IMR-90 (cell line): ENCODE measurements around the gene KCTD5. TPM values are rescaled to one million over a fixed set of nuclear protein-coding genes. Genes with fewer than 3 reads are reported as not detected.
"Not testable (repeated sequence)": the region's sequence is repeated elsewhere in the genome, so short reads cannot be mapped to it uniquely, and the experiment has no call there.

Experiments
- ATAC-seq: fragments of 200-7000 bp; cut with Tn5 transposase; 2 replicates; pipeline ENCODE4 v1.9.1; 2020; ENCODE audit warnings: low read depth, mild to moderate bottlenecking, moderate library complexity
- BruUV-seq: library from RNA; stranded (reverse); fragments of 400-500 nt; replicated peaks from 2 replicates; lab custom pipeline; 2021; lab: Mats Ljungman, UMichigan
- CTCF ChIA-PET: fragments of 300-600 bp; formaldehyde crosslinking; extraction: SDS; loops from one replicate; lab custom pipeline; 2021; ENCODE audit warnings: antibody characterized with exemption; lab: Yijun Ruan, JAX
- POLR2A ChIA-PET: fragments of 300-600 bp; sonication (Branson Sonifier 250); formaldehyde crosslinking; loops from one replicate; lab custom pipeline; 2022; ENCODE audit warnings: antibody characterized with exemption; ENCODE audit not compliant: unreplicated experiment; lab: Charles Lee
- DNase-seq: peaks from one replicate; pipeline ENCODE4 v3.0.0; 2013
- H2AFZ ChIP-seq: replicated peaks from 2 replicates; pipeline ENCODE3; 2013; ENCODE audit warnings: low read length, mild to moderate bottlenecking; ENCODE audit not compliant: poor library complexity
- H2AK5ac ChIP-seq: 2 replicates; pipeline ENCODE4 v1.6.1; 2013; ENCODE audit warnings: low read depth, low read length, inconsistent platforms
- H2AK9ac ChIP-seq: replicated peaks from 2 replicates; pipeline ENCODE3; 2013; ENCODE audit warnings: mild to moderate bottlenecking, low read depth, low read length, moderate library complexity; ENCODE audit not compliant: poor library complexity
- H2BK120ac ChIP-seq: 2 replicates; pipeline ENCODE4 v1.6.1; 2013; ENCODE audit warnings: low read depth, low read length, inconsistent platforms
- H2BK15ac ChIP-seq: 3 replicates; pipeline ENCODE4 v1.6.1; 2013; ENCODE audit warnings: low read depth, low read length, inconsistent platforms
- H2BK20ac ChIP-seq: 2 replicates; pipeline ENCODE4 v1.6.1; 2013; ENCODE audit warnings: low read depth, mild to moderate bottlenecking, inconsistent platforms, low read length, moderate library complexity
- H2BK5ac ChIP-seq: 2 replicates; pipeline ENCODE4 v1.6.1; 2013; ENCODE audit warnings: mild to moderate bottlenecking, low read depth, low read length, inconsistent platforms; ENCODE audit not compliant: poor library complexity, severe bottlenecking
- H3K14ac ChIP-seq: replicated peaks from 2 replicates; pipeline ENCODE4 v1.6.1; 2013; ENCODE audit warnings: low read depth, low read length, inconsistent platforms
- H3K18ac ChIP-seq: 2 replicates; pipeline ENCODE4 v1.6.1; 2013; ENCODE audit warnings: low read depth, low read length, control low read depth
- H3K23ac ChIP-seq: 2 replicates; pipeline ENCODE4 v1.6.1; 2013; ENCODE audit warnings: low read depth, low read length, inconsistent platforms
- H3K27ac ChIP-seq: 2 replicates; pipeline ENCODE4 v1.5.1; 2013; ENCODE audit warnings: mild to moderate bottlenecking, control low read depth, low read length; ENCODE audit not compliant: insufficient read depth
- H3K27me3 ChIP-seq: 2 replicates; pipeline ENCODE4 v1.6.1; 2013; ENCODE audit warnings: low read length; ENCODE audit not compliant: control insufficient read depth, insufficient read depth
- H3K36me3 ChIP-seq: 2 replicates; pipeline ENCODE4 v1.6.1; 2013; ENCODE audit warnings: low read length, mixed read lengths; ENCODE audit not compliant: control insufficient read depth, insufficient read depth
- H3K4ac ChIP-seq: 2 replicates; pipeline ENCODE4 v1.6.1; 2013; ENCODE audit warnings: low read depth, low read length, inconsistent platforms
- H3K4me1 ChIP-seq: 2 replicates; pipeline ENCODE4 v1.6.1; 2013; ENCODE audit warnings: low read length, mixed read lengths; ENCODE audit not compliant: control insufficient read depth, insufficient read depth
- H3K4me2 ChIP-seq: 2 replicates; pipeline ENCODE4 v1.6.1; 2013; ENCODE audit warnings: low read depth, mild to moderate bottlenecking, control low read depth, low read length, moderate library complexity
- H3K4me3 ChIP-seq: 2 replicates; pipeline ENCODE4 v1.5.1; 2013; ENCODE audit warnings: low read depth, mild to moderate bottlenecking, control low read depth, low read length, moderate library complexity; ENCODE audit not compliant: insufficient read depth
- H3K56ac ChIP-seq: 2 replicates; pipeline ENCODE4 v1.6.1; 2013; ENCODE audit warnings: low read length, inconsistent platforms; ENCODE audit not compliant: insufficient read depth; ENCODE audit errors: extremely low read depth
- H3K79me1 ChIP-seq, 2 experiments: 2 replicates each; pipeline ENCODE4 v1.6.1; 2013; ENCODE audit warnings: low read length in 2 of 2, inconsistent platforms in 1 of 2, low read depth in 1 of 2
- H3K9ac ChIP-seq: 2 replicates; pipeline ENCODE4 v1.6.1; 2013; ENCODE audit warnings: low read depth, low read length, control low read depth
- H3K9me1 ChIP-seq: 2 replicates; pipeline ENCODE4 v1.6.1; 2013; ENCODE audit warnings: low read length, inconsistent platforms; ENCODE audit not compliant: insufficient read depth
- H3K9me3 ChIP-seq: 2 replicates; pipeline ENCODE4 v1.6.1; 2013; ENCODE audit warnings: low read length; ENCODE audit not compliant: control insufficient read depth, insufficient read depth
- H4K20me1 ChIP-seq: 2 replicates; pipeline ENCODE4 v1.6.1; 2013; ENCODE audit warnings: low read length, inconsistent platforms; ENCODE audit not compliant: insufficient read depth
- H4K5ac ChIP-seq: 2 replicates; pipeline ENCODE4 v1.6.1; 2013; ENCODE audit warnings: mild to moderate bottlenecking, low read depth, low read length, control low read depth
- H4K8ac ChIP-seq, 2 experiments: 2 replicates each; pipeline ENCODE4 v1.6.1; 2013; ENCODE audit warnings: low read depth in 2 of 2, low read length in 2 of 2, control low read depth in 1 of 2, inconsistent platforms in 1 of 2
- H4K91ac ChIP-seq: 2 replicates; pipeline ENCODE4 v1.6.1; 2013; ENCODE audit warnings: low read depth, low read length, inconsistent platforms; ENCODE audit not compliant: insufficient read depth
- WGBS, 2 experiments: methylation state at CpG; one replicate each; pipeline versions ENCODE4 v1.1.5 to v1.1.7; 2013; ENCODE audit warnings: missing lambda C conversion rate in 2 of 2; ENCODE audit not compliant: insufficient read length in 1 of 2; ENCODE audit errors: extremely low coverage in 2 of 2; 5-methylcytosine and 5-hydroxymethylcytosine counted together
- dilution Hi-C: fragments of 300-500 bp; cut with HindIII; formaldehyde crosslinking; loops from one replicate; pipeline ENCODE4 v1.14.3; 2018; ENCODE audit warnings: low sequenced_read_pairs; ENCODE audit not compliant: unreplicated experiment
- in situ Hi-C: fragments of 300-500 bp; cut with MboI; formaldehyde crosslinking; loops from 3 replicates; pipeline ENCODE4 v1.14.3; 2019; ENCODE audit warnings: low sequenced_read_pairs, inconsistent platforms, mixed read lengths
- intact Hi-C: fragments of 100-400 bp; cut with micrococcal nuclease; formaldehyde crosslinking; loops from 2 replicates; pipeline ENCODE4 v1.10.0; 2022
- polyA plus RNA-seq, 3 experiments: library from polyadenylated mRNA; depleted of rRNA; stranded (reverse); fragments of >200 nt; gene quantifications; 2 replicates each; pipeline ENCODE4 v1.2.3, GENCODE V29; 2012; ENCODE audit warnings: low replicate concordance in 1 of 3
- total RNA-seq: library from RNA; depleted of rRNA; stranded (reverse); fragments of >200 nt; gene quantifications from 2 replicates; pipeline ENCODE4 v1.2.3, GENCODE V29; 2012
- TF ChIP-seq, protein P1 (sequence below): conservative IDR thresholded peaks from 2 replicates; pipeline ENCODE4 v1.5.1; 2012; ENCODE audit warnings: mild to moderate bottlenecking, low read depth, low read length, improper control_type of control experiment

Gene KCTD5
- total and polyA plus RNA-seq, 2 of the 4 experiments (the other 2 are of a cell fraction) = 17.2 to 56.2 TPM

DNA sequence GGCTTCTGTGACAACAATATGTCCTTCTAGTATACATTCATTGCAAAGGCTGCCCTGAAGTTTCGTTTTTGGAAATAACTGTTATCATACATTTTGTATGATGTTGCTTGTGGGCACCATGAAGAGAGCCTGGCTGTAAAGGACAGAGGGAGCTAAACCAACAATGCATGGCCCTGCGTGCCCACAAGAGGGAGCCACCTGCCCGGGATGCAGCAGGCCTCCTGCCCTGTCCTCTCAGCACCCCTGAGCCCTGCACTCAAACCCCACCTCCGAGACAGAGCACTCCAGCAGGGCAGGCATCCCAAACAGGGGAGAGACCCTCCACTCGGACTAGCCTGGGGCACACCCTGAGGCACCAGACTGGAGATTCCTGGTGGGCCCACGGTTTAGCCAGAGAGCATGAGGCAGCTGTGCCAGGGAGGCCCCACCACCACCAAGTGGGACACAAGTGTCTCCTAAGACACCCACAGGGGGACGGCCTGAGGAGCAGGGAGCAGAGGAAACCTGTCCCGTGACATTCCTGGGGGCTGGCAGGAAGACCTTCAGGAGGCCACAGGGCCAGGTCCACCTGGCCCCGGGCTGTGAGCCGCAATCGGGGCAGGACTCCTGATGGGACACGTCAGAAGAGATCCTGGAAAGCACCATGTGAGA is 43.1 kb upstream of the KCTD5 start:
- H3K4me3 ChIP-seq, POLR2A ChIA-PET, BruUV-seq, H3K79me1 ChIP-seq, H2BK120ac ChIP-seq, H2AFZ ChIP-seq, H2BK20ac ChIP-seq, H3K4me1 ChIP-seq, CTCF ChIA-PET, DNase-seq, H3K9ac ChIP-seq, H4K20me1 ChIP-seq, dilution Hi-C loops, H4K8ac ChIP-seq, H3K9me3 ChIP-seq, H3K18ac ChIP-seq, intact Hi-C loops, H4K5ac ChIP-seq, H4K91ac ChIP-seq, H3K23ac ChIP-seq, H2BK5ac ChIP-seq, H2AK9ac ChIP-seq, H3K9me1 ChIP-seq, in situ Hi-C loops, H3K27me3 ChIP-seq, H3K27ac ChIP-seq, H2AK5ac ChIP-seq, H3K56ac ChIP-seq, H3K4ac ChIP-seq, H2BK15ac ChIP-seq, H3K14ac ChIP-seq, H3K4me2 ChIP-seq, H3K36me3 ChIP-seq: not testable (repeated sequence)
- ATAC-seq = peak; percentile 97
- WGBS, 2 experiments = no CpG with 5 or more reads among the region's 12 CpGs
- TF ChIP-seq, protein P1, sequence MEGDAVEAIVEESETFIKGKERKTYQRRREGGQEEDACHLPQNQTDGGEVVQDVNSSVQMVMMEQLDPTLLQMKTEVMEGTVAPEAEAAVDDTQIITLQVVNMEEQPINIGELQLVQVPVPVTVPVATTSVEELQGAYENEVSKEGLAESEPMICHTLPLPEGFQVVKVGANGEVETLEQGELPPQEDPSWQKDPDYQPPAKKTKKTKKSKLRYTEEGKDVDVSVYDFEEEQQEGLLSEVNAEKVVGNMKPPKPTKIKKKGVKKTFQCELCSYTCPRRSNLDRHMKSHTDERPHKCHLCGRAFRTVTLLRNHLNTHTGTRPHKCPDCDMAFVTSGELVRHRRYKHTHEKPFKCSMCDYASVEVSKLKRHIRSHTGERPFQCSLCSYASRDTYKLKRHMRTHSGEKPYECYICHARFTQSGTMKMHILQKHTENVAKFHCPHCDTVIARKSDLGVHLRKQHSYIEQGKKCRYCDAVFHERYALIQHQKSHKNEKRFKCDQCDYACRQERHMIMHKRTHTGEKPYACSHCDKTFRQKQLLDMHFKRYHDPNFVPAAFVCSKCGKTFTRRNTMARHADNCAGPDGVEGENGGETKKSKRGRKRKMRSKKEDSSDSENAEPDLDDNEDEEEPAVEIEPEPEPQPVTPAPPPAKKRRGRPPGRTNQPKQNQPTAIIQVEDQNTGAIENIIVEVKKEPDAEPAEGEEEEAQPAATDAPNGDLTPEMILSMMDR = peak; percentile 21; the same call in 1 of the 2 replicates

GRCh38 chr16:2639722-2640072 is 42.6 kb upstream of the KCTD5 start:
- intact Hi-C loops, H3K9me1 ChIP-seq, H3K14ac ChIP-seq, H3K23ac ChIP-seq, H4K91ac ChIP-seq, H3K4me1 ChIP-seq, H3K56ac ChIP-seq, H2AK9ac ChIP-seq, H3K27me3 ChIP-seq, H4K8ac ChIP-seq, H4K5ac ChIP-seq, H2BK5ac ChIP-seq, H3K79me1 ChIP-seq, POLR2A ChIA-PET, H3K36me3 ChIP-seq, H2BK20ac ChIP-seq, H3K9me3 ChIP-seq, H2BK15ac ChIP-seq, dilution Hi-C loops, H3K4ac ChIP-seq, H2AFZ ChIP-seq, BruUV-seq, ATAC-seq, H3K4me3 ChIP-seq, H3K4me2 ChIP-seq, H3K27ac ChIP-seq, H3K9ac ChIP-seq, H3K18ac ChIP-seq, in situ Hi-C loops, H4K20me1 ChIP-seq, H2AK5ac ChIP-seq, CTCF ChIA-PET, H2BK120ac ChIP-seq, DNase-seq: not testable (repeated sequence)
- no CpG with 5 or more reads among the region's 9 CpGs for WGBS, 2 experiments
